Measurements from ENCODE around the gene GZMM.

Gene GZMM

DNA sequence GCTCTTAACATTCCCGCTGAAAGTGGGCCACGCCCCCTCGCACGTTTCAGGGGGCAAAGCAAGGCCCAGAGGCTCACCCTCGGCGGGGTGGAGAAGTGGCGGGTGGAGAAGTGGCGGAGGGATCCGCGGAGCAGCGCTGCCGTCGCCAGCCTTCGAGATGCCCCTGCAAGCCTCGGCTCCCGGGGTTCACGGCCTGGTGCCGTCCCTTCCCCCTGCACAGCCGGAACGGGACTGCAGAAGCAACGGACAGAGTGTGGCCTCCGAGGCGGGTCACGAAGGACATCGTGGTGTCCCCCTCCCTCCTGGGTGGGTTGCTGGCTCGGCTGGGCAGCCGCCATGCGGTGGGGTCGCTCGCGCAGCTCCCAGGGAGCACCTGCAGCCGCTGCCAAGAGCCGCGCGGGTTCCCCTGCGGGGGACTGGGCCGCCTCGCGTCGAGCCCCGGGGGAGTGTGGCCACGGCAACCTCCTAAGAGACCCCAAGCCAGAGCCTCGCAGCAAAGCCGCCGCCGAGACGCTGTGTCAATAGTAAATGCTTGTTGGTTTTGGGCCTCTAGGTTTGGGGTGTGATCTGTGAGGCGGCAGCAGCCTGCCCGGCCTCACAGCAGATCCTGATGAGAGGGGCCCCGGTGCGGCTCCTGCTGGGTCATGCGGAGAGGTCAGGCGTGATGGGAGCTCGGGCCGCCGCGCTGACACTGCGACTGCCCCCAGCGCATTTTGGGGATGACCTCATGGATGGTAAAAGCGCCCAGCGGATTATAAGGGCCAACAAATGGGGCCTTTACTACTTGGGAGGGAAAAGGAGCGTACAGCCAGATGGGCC lies 31.1 kb upstream of the GZMM start:
- no peak for DNase-seq

GRCh38 chr19:513368-514165 lies 30.3 kb upstream of the GZMM start:
- DNase-seq, result no peak

GRCh38 chr19:514166-514663 lies 29.6 kb upstream of the GZMM start:
- no peak for DNase-seq

DNA sequence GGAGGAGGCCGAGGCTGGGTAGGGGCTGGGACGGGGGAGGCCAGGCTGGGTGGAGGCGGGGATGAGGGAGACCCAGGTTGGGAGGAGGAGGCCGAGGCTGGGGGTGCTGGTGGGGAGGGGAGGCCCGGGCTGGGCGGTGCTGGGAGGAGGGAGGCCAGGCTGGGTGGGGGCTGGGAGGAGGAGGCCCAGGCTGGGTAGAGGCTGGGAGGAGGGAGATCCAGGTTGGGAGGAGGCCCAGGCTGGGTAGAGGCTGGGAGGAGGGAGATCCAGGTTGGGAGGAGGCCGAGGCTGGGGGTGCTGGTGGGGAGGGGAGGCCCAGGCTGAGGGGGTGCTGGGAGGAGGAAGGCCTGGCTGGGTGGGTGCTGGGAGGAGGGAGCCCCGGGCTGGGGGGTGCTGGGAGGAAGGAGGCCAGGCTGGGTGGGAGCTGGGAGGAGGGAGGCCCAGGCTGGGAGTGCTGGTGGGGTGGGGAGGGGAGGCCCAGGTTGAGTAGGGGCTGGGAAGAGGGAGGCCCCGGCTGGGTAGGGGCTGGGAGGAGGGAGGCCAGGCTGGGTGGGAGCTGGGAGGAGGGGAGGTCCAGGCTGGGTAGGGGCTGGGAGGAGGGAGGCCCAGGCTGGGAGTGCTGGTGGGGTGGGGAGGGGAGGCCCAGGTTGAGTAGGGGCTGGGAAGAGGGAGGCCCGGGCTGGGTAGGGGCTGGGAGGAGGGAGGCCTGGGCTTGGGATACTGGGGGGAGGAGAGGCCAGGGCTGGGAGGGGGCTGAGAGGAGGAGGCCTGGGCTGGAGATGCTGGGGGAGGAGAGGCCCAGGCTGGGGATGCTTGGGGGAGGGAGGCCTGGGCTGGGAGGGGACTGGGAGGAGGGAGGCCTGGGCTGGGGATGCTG lies 25.9 kb upstream of the GZMM start:
- no peak for DNase-seq

GRCh38 chr19:518598-519231 lies 25.1 kb upstream of the GZMM start:
- DNase-seq, result peak; percentile 69

DNA sequence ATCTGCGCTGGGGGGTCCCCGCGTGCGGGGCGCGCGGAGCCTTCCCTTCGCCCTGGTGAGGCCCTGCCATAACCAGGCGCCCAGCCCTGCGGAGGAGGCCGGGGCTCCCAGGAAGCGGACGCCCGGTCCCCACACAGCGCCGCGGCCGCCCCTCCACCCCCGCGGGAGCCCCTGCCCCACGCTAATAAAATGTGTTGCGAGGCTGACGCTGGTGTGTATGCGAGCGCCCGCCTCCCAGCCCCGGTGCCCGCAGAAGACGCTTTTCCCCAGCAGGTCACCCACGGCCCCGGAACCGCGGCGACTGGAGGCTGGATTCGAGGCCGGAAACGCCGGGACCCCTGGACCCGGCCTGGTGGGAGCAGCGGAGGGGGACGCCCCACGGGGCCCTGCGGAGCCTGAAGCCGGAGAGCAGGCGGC lies 24.4 kb upstream of the GZMM start:
- no peak for DNase-seq

GRCh38 chr19:522726-523125 lies 21.1 kb upstream of the GZMM start:
- DNase-seq, result no peak

- no peak for DNase-seq
These were observed 19.7 kb upstream of the GZMM start for GRCh38 chr19:524062-524674.

DNA sequence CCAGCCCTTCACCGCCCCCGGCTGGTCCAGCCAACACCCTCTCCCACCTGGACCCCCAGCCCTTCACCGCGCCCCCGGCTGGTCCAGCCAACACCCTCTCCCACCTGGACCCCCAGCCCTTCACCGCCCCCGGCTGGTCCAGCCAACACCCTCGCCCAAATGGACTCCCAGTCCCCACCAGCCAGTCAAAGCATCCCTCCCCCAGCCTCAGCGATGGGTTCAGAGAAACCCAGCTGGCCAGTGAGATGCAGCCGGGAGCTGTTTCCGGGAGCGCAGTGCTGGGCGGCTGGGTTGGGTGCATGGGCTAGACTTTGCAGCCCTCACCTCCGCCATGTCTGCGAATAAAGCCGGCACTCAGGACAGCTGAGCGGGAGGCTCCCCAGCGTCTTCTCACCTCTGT lies 18.8 kb upstream of the GZMM start:
- no peak for DNase-seq

DNA sequence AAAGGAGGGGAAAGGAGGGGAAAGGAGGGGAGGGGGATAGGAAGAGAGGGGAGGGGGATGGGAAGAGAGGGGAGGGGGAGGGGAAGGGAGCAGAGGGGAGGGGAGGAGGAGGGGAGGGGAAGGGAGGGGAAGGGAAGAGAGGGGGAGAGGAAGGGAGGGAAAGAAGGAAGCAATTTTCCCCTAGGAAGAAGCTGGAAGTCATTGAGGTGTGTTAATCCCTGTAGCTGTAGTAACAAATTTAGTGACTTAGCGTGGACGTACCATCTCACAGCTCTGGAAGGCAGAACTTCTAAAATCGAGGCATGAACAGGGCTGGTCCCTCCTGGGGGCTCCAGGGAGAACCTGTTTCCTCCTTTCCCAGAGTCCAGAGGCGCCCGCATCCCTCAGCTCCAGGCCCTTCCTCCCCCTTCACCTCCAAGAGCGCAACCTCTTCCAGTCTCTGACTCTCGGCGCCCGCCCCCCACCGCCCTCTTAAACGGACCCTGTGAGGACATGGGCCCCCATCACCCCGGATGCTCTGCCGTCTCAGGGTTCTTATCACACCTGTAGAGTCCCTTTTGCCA lies 17.9 kb upstream of the GZMM start:
- no peak for DNase-seq

DNA sequence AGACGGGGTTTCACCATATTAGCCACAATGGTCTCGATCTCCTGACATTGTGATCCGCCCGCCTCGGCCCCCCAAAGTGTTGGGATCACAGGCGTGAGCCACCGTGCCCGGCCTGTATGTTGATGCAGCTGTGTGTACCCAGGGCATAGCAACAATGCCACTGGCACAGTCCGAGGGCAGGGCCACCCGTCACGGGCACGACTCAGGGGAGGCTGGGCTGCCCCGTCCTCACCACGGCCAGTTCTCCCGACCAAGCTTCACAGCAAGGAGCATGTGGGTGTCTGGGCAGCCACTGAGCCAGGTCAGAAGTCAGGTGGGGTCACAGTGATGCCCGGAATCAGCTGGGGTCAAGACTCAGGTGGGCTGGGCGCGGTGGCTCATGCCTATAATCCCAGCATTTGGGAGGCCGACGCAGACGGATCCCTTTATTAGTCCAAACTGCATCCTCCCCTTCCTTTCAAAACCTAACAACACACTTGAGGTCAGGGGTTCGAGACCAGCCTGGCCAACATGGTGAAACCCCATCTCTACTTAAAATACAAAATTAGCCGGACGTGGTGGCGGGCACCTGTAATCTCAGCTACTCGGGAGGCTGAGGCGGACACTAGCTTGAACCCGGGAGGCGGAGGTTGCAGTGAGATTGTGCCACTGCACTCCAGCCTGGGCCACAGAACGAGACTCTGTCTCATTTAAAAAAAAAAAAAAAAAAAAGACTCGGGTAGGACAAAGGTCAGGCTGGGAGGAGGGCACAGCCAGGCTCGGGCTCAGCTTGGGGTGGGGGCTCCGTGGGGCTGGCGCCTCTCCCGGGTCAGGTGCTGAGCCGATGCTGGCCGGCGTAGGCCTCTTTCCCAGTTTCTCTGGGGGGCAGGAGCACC lies 13.5 kb upstream of the GZMM start:
- no peak for DNase-seq

DNA sequence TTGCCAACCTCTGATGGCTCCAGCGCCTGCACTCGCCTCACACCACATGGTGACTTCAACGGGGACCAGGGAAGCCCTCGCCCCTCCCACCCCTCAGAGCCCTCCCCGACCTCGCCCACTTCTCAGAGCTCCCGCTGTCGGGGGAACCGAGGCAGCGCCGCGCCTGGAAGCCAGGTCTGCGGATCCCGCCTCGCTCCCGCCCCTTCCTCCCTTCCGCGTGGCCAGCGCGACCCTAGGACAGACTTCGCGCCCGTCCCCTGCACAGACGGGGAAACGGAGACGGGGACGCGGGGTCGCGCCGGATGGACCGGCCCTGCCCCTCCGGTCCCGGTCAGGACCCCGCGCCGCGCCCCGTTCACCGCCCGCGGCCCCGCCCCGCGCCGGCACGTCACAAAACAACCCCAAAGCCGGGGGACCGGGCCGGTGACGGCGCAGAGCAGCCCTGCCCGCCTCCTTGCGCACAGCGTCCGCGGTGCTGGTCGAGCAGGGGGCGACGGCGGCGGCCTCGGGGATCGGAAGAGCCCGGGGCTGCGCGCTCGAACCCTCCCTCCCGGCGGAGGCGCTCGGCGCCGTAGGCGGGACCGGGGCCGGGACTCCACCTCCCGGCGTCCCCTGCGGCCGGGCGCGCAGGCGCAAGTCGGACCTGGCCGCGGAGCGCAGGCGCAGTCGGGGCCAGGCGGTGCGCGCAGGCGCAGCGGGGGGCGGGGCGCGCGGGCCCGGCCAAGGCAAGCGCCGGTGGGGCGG lies 12.7 kb upstream of the GZMM start:
- DNase-seq, result peak; percentile 87

DNA sequence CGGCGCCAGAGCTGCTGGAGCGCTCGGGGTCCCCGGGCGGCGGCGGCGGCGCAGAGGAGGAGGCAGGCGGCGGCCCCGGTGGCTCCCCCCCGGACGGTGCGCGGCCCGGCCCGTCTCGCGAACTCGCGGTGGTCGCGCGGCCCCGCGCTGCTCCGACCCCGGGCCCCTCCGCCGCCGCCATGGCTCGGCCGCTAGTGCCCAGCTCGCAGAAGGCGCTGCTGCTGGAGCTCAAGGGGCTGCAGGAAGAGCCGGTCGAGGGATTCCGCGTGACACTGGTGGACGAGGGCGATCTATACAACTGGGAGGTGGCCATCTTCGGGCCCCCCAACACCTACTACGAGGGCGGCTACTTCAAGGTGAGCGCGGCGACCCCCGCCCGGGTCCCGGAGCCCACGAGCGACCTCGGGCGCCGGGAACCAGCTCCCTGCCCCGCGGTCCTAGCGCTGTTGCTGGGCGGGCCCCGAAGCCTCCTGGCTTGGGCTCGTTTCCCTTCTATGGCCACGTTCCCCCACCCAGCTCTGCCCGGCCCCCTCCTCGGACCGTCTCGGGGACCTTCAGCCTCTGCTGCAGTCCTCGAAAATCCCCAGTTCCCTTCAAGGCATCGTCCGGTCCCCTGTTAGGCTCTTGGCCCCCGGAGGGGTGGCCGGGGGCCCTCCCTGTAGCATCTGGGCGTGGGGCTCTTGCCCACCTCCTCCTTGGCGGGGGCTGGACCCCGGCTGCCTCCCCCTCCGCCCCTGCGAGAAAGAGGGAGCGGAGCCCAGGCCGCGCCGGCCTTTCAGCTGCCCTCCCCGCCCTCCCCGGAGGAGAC lies 11.9 kb upstream of the GZMM start, which contains the start of gene CDC34:
Gene CDC34, plus strand, starts transcription at position 8 of the 808 bp plus-strand sequence. Its CDS starts 172 bp downstream, at position 180.
- DNase-seq, result no peak

DNA sequence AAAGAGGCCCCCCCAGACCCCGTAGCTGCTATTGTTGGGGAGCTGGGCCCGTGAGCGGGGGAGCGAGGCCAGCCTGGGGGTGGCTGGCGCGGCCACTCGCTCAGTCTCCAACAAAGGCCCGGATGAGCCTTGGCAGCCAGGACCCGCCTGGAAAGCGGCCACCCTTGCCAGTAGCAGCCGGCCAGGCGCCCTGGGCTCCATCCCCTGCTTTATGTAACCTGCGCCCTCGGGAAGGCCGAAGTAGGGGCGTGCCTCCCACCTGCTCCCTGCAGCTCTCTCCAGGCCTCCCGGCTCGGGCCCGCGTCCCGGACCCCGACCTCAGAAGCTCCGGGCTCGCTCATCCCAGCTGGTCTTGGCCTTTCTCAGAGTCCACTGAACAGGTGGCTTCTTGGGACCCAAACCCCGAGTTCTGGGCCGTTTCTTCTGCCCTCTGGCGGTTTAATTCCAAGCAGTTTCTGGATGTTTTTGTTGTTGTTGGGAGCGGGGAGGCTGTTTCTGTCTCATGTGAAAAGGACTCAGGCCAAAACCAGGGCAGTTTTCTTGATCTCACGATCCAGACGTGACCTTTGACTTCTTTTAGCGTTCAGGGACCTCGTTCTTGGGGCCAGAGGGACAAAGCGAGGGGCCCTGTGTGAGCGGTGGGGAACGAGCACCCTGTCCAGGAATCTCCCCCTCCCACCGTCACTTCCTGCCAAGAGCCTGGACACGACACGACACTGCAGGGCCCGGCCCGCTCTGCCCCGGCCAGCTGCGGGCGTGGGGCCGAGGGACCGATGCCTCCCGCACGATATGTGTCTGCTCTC lies 11.1 kb upstream of the GZMM start:
- DNase-seq, result peak; percentile 36

DNA sequence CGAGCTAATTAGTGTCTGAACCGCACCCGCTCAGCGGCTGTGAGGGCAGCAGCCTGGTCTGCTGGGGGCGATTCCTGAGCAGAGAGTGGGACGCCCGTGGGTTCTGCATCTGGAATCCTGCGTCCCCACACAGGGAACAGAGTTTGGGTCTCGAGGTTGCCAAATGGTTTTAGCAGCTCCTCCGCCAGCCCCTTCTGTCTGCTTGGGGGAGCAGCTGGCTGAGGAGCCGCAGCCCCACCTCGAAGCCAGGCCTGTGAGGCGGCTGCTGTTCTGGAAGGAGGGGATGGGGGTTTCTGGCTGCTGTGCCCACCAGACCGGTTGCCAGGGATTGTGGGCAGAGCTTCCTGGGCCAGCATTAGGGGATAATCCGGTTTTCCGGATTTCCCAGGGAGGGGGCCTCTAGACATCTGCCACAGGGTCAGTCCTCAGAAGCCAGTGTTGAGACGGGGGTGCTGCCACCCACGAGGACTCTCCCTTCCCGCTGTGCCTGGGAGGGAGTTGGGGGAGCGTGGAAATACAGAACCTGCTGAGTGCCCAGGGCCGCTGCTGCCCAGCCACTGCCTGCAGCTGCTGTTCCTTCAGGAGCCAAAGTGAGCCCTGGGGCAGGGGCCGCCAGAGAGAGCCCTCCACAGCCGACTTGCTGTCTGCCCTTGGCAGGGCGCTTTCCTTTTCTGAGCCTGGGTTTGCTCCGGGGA lies 10.3 kb upstream of the GZMM start:
- no peak for DNase-seq

- no peak for DNase-seq
These were observed 9.8 kb upstream of the GZMM start for GRCh38 chr19:534088-534487.
